ENCODE data around the gene PYGB.

PYGB gene

GRCh38 chr20:25303292-25304024 lies 55.6 kb downstream of the PYGB start:
- H3K4me3 ChIP-seq (ENCODE audit: low read depth in 1 of 2, low read length in 1 of 2), result no peak overlapping the region
- H3K9me3 ChIP-seq, result no peaks in the 10 kb centered on the region
- no peaks in the 10 kb centered on the region for H3K4me1 ChIP-seq (ENCODE audit: control insufficient read depth in 1 of 2, insufficient read depth in 1 of 2, low read depth in 1 of 2, low read length in 1 of 2)
- H3K27ac ChIP-seq, result no peak overlapping the region
- H3K27me3 ChIP-seq, result no peaks in the 10 kb centered on the region
- no peak for TF ChIP-seq CTCF (IDR thresholded peaks at IDR 0.05)
- peaks cover 35% of the 10 kb centered on the region for H3K36me3 ChIP-seq

DNA sequence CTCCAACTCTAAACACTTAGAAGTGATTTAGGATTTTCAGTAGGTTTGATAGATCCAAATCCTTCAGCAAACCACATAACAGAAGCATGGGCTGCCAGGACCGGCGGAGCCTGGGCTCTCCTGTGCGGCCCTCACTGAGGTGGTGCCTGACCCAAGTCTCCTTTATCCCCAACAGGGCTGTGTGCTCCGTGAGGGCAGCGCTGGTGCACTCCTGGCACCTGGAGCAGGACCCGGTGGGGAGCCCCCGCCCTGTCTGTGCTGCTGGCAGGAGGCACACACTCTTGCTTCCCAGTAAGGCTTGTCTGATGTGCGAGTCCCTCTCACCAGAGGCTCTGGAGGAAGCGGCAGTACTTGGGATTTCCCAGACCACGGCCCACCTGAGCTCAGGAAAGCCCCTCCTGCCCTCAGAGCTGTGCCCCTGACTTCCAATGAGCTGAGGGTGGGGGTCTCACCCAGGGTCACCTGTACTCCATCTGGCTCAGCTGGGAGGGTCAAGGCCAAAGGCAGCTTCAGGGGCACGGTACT lies 56.2 kb downstream of the PYGB start:
- H3K27ac ChIP-seq, result no peak overlapping the region
- H3K4me1 ChIP-seq (ENCODE audit: control insufficient read depth in 1 of 2, insufficient read depth in 1 of 2, low read depth in 1 of 2, low read length in 1 of 2), result no peaks in the 10 kb centered on the region
- TF ChIP-seq CTCF (IDR thresholded peaks at IDR 0.05), result no peak
- no peaks in the 10 kb centered on the region for H3K9me3 ChIP-seq
- H3K4me3 ChIP-seq (ENCODE audit: low read depth in 1 of 2, low read length in 1 of 2), result no peak overlapping the region
- no peaks in the 10 kb centered on the region for H3K27me3 ChIP-seq
- peaks cover 33% of the 10 kb centered on the region for H3K36me3 ChIP-seq

DNA sequence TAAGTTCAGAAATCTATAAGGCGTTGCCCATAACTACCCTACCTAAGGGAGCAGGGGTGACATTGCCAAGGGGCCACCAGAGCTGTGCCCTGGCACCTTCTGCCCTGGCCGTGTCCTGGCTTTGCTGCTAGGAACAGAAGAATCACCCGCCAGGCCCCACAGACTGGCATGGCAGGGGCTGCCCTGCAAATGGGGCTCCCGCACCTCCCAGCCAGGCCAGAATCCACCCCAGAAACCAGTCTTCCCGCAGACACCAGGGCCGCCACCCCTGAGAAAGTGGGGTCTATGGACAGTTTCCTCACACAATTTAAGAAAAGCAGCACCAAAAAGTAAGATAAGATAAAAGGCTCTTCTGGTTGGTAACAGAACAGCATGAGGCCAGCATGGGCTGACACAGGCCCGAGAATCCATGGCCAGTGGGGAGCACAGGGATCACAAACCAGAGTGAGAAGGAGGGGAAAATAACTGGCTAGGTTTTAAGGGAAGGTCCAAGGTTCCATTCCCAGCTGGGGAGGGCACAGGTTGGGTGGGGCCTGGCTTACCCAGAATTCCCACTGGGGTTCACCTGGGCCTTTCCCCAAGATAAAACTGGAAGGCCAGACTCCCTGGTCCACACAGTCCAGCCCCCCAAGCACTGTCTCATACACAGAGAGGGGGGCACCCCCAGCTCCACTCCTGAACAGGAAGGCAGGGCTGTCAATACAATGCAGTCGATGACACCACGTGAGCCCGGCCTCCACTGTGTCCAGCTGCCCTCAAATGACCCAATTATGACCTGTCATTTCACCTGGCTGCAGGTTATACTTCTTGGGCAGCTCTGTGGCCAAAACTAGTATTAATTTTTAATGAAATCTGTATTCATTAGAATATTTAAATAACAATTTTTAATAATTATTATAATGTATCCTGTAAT lies 59.4 kb downstream of the PYGB start:
- Histone ChIP-seq H3K4me3 (ENCODE audit: low read depth in 1 of 2, low read length in 1 of 2) (no peak overlapping the region), H3K9me3 (no peaks in the 10 kb centered on the region), H3K27me3 (no peaks in the 10 kb centered on the region), H3K4me1 (ENCODE audit: control insufficient read depth in 1 of 2, insufficient read depth in 1 of 2, low read depth in 1 of 2, low read length in 1 of 2) (no peaks in the 10 kb centered on the region), H3K36me3 (peaks cover 21% of the 10 kb centered on the region), H3K27ac (no peak overlapping the region)
- TF ChIP-seq CTCF (IDR thresholded peaks at IDR 0.05), result no peak

DNA sequence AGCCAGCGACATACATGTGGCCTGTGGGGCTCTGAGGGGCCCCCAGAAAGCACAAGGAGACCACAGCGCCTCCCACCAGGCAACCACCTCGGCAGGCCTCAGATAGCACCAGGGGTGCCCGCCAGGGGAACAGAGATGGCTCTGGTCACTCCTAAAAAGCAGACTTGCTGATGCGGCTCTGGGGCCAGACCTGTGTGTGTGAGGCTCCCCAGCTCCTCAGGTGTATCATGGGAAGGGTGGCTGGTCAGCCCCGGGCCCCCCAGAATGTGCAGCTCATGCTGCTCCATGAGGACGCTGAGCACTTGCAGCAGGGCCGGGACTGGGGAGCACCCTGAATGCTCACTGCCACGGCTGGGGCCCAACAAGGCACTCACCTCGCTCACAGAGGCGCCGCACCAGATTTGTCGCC lies 60.2 kb downstream of the PYGB start:
- Histone ChIP-seq H3K4me3 (ENCODE audit: low read depth in 1 of 2, low read length in 1 of 2) (no peak overlapping the region), H3K4me1 (ENCODE audit: control insufficient read depth in 1 of 2, insufficient read depth in 1 of 2, low read depth in 1 of 2, low read length in 1 of 2) (no peaks in the 10 kb centered on the region), H3K9me3 (no peaks in the 10 kb centered on the region), H3K27ac (no peak overlapping the region), H3K36me3 (peaks cover 14% of the 10 kb centered on the region), H3K27me3 (no peaks in the 10 kb centered on the region)
- TF ChIP-seq CTCF (IDR thresholded peaks at IDR 0.05), result no peak

DNA sequence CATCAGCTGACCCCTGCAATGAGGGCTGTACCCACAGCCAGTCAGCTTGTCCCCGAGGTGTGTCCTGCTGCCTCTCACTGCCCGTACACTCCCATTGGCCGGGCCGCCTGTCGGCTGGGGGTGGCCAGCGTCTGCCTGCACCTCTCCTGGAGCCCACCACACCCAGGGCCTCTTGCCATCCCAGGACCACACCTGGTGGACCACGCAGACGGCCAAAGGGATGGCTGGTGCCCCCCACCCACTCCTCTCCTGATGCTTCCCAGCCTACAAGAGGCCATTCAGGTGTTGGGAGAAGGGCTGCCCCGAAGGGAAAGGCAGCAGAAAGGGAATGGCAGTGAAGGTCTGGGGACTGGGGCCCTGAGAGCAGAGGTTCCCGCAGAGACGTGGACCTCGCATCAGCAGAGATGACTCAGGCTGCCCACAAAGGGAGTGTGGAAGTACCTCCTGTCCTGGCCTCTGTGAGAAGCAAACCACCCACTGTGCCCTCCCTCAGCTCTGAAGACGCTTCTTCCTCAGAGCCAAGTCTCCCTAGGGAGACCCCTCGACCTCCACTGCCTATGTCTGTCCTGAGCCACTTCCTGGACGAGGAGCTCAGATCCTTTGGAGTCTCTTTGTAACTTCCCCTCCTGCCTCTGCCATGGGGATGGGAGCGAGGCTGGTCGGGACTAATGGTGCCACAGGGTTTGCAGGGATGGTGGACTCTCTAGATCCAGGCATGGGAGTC lies 60.9 kb downstream of the PYGB start:
- Histone ChIP-seq H3K27me3 (no peaks in the 10 kb centered on the region), H3K4me3 (ENCODE audit: low read depth in 1 of 2, low read length in 1 of 2) (no peak overlapping the region), H3K4me1 (ENCODE audit: control insufficient read depth in 1 of 2, insufficient read depth in 1 of 2, low read depth in 1 of 2, low read length in 1 of 2) (no peaks in the 10 kb centered on the region), H3K36me3 (peaks cover 11% of the 10 kb centered on the region), H3K9me3 (no peaks in the 10 kb centered on the region), H3K27ac (no peak overlapping the region)
- TF ChIP-seq CTCF (IDR thresholded peaks at IDR 0.05), result no peak
